Mucosa of descending colon (tissue), 3 donors: ENCODE measurements around the gene TUBGCP6. TPM values are rescaled to one million over a fixed set of nuclear protein-coding genes. Genes with fewer than 3 reads are reported as not detected.
"Not testable (repeated sequence)": the region's sequence is repeated elsewhere in the genome, so short reads cannot be mapped to it uniquely, and the experiment has no call there.

ENCODE experiments used
- ATAC-seq: fragments of 200-7000 bp; cut with Tn5 transposase; one replicate; pipeline ENCODE4 v1.9.1; 2020; ENCODE audit warnings: mild to moderate bottlenecking, moderate library complexity
- DNase-seq, 3 donors: peaks; one replicate each; pipeline ENCODE4 v3.0.0-alpha.2; 2020
- H3K36me3 ChIP-seq: fragments of 200-600 bp; one replicate; pipeline ENCODE4 v1.8.0; 2021; ENCODE audit warnings: low read depth, mild to moderate bottlenecking
- H3K4me1 ChIP-seq: fragments of 200-600 bp; one replicate; pipeline ENCODE4 v1.8.0; 2021; ENCODE audit warnings: low read depth, mild to moderate bottlenecking
- H3K4me3 ChIP-seq: fragments of 200-600 bp; one replicate; pipeline ENCODE4 v1.8.0; 2021; ENCODE audit warnings: mild to moderate bottlenecking
- H3K9me3 ChIP-seq: fragments of 200-600 bp; one replicate; pipeline ENCODE4 v1.8.0; 2021; ENCODE audit warnings: mild to moderate bottlenecking
- CTCF ChIP-seq: fragments of 200-600 bp; IDR thresholded peaks from one replicate; pipeline ENCODE4 v1.8.0; 2022; ENCODE audit warnings: antibody characterized with exemption, mild to moderate bottlenecking
- intact Hi-C, 2 donors: fragments of 100-400 bp; cut with DNase I in 1 of 2; cut with micrococcal nuclease in 1 of 2; formaldehyde crosslinking; loops; one replicate each; pipeline versions ENCODE4 v1.11.0 to v1.11.1; 2022; cut with DNase I, micrococcal nuclease
- total RNA-seq, 3 donors: library from RNA; stranded (reverse); fragmentation: NEBNext Ultra II Directional in 2 of 3; extraction: Animal tissue kit (Norgen Biotek cat#: 25700) in 2 of 3; gene quantifications; one replicate each; pipeline versions ENCODE4 v1.2.1 to v1.2.4, GENCODE V29; 2021 to 2023
- donor health status: DM: no; HTN: no; CAD: no; lungs with moderate emphysema.
- donor health status: DM: no; HTN: no; CAD: no.
- donor health status: DM: no; HTN: yes; CAD: no.

The TUBGCP6 gene
- total RNA-seq, 3 donors from 2014 or later, result 34.5 to 41.6 (median 40.5) TPM

GRCh38 chr22:50207383-50208140, 37.3 kb downstream of the TUBGCP6 start:
- ATAC-seq, result no peak
- H3K9me3 ChIP-seq, result no peaks in the 10 kb centered on the region
- H3K36me3 ChIP-seq, result peaks cover 8% of the 10 kb centered on the region
- intact Hi-C loops, result no loop called here
- peaks cover 1% of the 10 kb centered on the region for H3K4me1 ChIP-seq
- H3K4me3 ChIP-seq, result no peak overlapping the region
- peak in 1 of 3 donors; percentile 19 for DNase-seq
- no peak for TF ChIP-seq CTCF

GRCh38 chr22:50206599-50206998, 38.2 kb downstream of the TUBGCP6 start:
- Histone ChIP-seq H3K4me1 (peaks cover 9% of the 10 kb centered on the region), H3K9me3 (no peaks in the 10 kb centered on the region), H3K4me3 (no peak overlapping the region), H3K36me3 (peaks cover 8% of the 10 kb centered on the region)
- TF ChIP-seq CTCF, result no peak
- intact Hi-C loops, result no loop called here
- DNase-seq, result peak in 2 of 3 donors; percentile 26 to 62
- ATAC-seq, result peak; percentile 18

GRCh38 chr22:50205781-50206569, 38.8 kb downstream of the TUBGCP6 start:
- Histone ChIP-seq H3K9me3 (no peaks in the 10 kb centered on the region), H3K4me1 (peaks cover 9% of the 10 kb centered on the region), H3K4me3 (no peak overlapping the region), H3K36me3 (peaks cover 4% of the 10 kb centered on the region)
- ATAC-seq (no peak), DNase-seq (no peak)
- no peak for TF ChIP-seq CTCF
- intact Hi-C loops, result no loop called here

- H3K9me3 ChIP-seq, H3K36me3 ChIP-seq, DNase-seq, ATAC-seq, H3K4me3 ChIP-seq, intact Hi-C loops: not testable (repeated sequence)
- peaks cover 11% of the 10 kb centered on the region for H3K4me1 ChIP-seq
Measured at GRCh38 chr22:50204998-50205397, 39.8 kb downstream of the TUBGCP6 start.

GRCh38 chr22:50204571-50204970, 40.3 kb downstream of the TUBGCP6 start:
- TF ChIP-seq CTCF, result no peak
- no peak for ATAC-seq

GRCh38 chr22:50203288-50203687, 41.5 kb downstream of the TUBGCP6 start:
- Histone ChIP-seq H3K9me3 (no peaks in the 10 kb centered on the region), H3K4me3 (no peak overlapping the region), H3K4me1 (peaks cover 15% of the 10 kb centered on the region), H3K36me3 (no peaks in the 10 kb centered on the region)
- TF ChIP-seq CTCF, result no peak
- intact Hi-C loops, result no loop called here
- ATAC-seq (no peak), DNase-seq (no peak)

More at GRCh38 chr22:50204571-50204970, 40.3 kb downstream of the TUBGCP6 start:
- Histone ChIP-seq H3K4me1 (peaks cover 15% of the 10 kb centered on the region), H3K36me3 (no peaks in the 10 kb centered on the region), H3K4me3 (no peak overlapping the region), H3K9me3 (no peaks in the 10 kb centered on the region)
- intact Hi-C loops, result no loop called here
- DNase-seq, result no peak
